Muscle layer of duodenum (tissue), 2 donors: ENCODE results near the gene PHF12.

ENCODE experiments used
- H3K27ac ChIP-seq: one replicate; pipeline ENCODE4 v1.7.0; 2013; ENCODE audit warnings: mild to moderate bottlenecking, low read length
- H3K27me3 ChIP-seq: one replicate; pipeline ENCODE4 v1.7.0; 2013; ENCODE audit warnings: low read depth, mild to moderate bottlenecking, control low read depth, low read length
- H3K36me3 ChIP-seq, 2 donors: one replicate each; pipeline ENCODE4 v1.7.0; 2013; ENCODE audit warnings: low read length in 2 of 2, control low read depth in 1 of 2, mild to moderate bottlenecking in 1 of 2; ENCODE audit not compliant: insufficient read depth in 2 of 2, control insufficient read depth in 1 of 2
- H3K4me1 ChIP-seq, 2 donors: one replicate each; pipeline ENCODE4 v1.7.0; 2013; ENCODE audit warnings: low read length in 2 of 2, mild to moderate bottlenecking in 2 of 2, control low read depth in 1 of 2, moderate library complexity in 1 of 2; ENCODE audit not compliant: insufficient read depth in 2 of 2, control insufficient read depth in 1 of 2
- H3K4me3 ChIP-seq, 2 donors: one replicate each; pipeline ENCODE4 v1.7.0; 2013; ENCODE audit warnings: low read length in 2 of 2, low read depth in 1 of 2, mild to moderate bottlenecking in 1 of 2
- H3K9me3 ChIP-seq, 2 donors: one replicate each; pipeline ENCODE4 v1.7.0; 2013; ENCODE audit warnings: low read length in 2 of 2, control low read depth in 1 of 2, mild to moderate bottlenecking in 1 of 2; ENCODE audit not compliant: control insufficient read depth in 1 of 2
- donor health status: healthy.

The PHF12 gene

DNA sequence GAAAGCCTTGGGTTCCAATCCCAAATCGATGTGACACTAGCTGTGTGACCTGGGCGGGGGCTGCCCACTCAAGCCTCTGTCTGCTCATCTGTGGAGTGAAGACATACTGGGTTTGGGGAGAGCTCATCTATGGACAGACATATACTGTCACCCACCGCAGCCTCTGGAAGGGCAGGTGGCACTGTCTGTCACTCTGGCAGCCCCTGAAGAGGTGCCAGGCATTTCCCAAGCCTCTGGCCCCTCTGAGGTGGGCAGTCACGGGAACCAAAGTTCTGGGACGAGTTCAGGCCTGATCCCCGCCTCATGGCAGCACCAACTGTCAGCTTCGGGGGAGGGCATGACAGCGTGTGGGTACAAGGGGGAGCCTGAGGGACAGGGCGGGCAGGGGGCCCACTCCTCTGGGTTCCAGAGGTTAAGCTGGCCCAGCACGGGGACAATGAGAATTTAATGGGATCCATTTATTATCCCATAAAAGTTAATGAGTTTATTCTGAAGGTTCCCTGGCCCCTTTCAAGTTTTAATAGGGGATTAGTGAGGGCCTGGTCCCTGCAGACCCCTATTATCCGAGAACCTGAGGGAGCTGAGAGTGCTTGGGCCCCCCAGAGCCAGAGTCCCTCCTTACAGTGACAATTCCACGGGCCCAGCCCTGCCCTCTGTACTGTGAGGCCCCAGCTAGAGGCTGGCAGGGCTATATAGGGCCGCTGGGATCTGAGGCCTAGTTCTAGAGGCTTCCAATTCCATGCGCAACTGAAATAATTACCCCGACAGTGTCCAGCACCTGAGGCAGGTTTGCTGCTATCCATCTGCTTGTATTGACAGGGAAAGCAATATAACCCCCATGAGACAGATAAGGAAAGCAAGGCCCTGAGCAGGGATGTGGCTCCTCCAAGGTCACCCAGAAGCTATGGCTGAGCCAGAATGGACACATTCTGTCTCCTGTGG lies 35.7 kb upstream of the PHF12 start:
- no peak overlapping the region for H3K4me3 ChIP-seq
- no peaks in the 10 kb centered on the region for H3K27me3 ChIP-seq
- H3K36me3 ChIP-seq = no peaks in the 10 kb centered on the region
- no peak overlapping the region for H3K27ac ChIP-seq
- H3K4me1 ChIP-seq = no peaks in the 10 kb centered on the region
- H3K9me3 ChIP-seq = no peaks in the 10 kb centered on the region

GRCh38 chr17:28985950-28986713 lies 34.8 kb upstream of the PHF12 start:
- Histone ChIP-seq H3K36me3 (no peaks in the 10 kb centered on the region), H3K27me3 (no peaks in the 10 kb centered on the region), H3K4me3 (no peak overlapping the region), H3K27ac (no peak overlapping the region), H3K4me1 (no peaks in the 10 kb centered on the region), H3K9me3 (no peaks in the 10 kb centered on the region)

GRCh38 chr17:28983286-28984230 lies 32.2 kb upstream of the PHF12 start:
- no peaks in the 10 kb centered on the region for H3K9me3 ChIP-seq
- no peaks in the 10 kb centered on the region for H3K27me3 ChIP-seq
- no peak overlapping the region for H3K4me3 ChIP-seq
- H3K36me3 ChIP-seq = no peaks in the 10 kb centered on the region
- no peak overlapping the region for H3K27ac ChIP-seq
- H3K4me1 ChIP-seq = no peaks in the 10 kb centered on the region

DNA sequence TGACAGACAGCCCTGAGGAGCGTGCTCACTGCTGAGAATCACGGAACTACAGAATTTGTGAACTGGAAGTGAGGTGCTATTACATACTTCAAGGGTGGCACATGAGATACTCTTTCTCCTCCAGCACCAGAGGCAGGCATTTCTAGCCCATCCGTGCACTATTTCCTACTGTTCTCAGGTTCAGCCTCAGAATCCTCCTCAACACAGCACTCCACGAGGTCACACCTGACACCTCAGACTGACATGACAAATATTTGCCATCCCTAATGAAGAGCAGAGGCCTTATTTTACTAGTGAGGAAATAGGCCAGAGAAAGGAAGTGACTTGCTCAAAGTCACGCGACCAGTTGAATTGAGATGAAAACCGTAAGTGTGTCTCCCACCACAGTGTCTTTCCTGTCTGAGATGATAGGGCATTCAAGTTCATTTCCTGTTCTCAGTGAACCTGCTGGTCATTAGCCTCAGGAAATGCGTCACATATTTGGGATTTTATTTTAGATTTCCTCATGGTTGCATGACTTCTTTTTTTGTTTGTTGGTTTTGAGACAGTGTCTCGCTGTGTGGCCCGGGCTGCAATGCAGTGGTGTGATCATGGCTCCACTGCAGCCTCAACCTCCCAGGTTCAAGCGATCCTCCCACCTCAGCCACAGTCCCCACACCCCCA lies 30.9 kb upstream of the PHF12 start:
- Histone ChIP-seq H3K4me3 (no peak overlapping the region), H3K36me3 (no peaks in the 10 kb centered on the region), H3K27me3 (no peaks in the 10 kb centered on the region), H3K9me3 (no peaks in the 10 kb centered on the region), H3K4me1 (no peaks in the 10 kb centered on the region), H3K27ac (no peak overlapping the region)

GRCh38 chr17:28978356-28978964 lies 27.1 kb upstream of the PHF12 start:
- no peaks in the 10 kb centered on the region for H3K27me3 ChIP-seq
- no peak overlapping the region for H3K4me3 ChIP-seq
- H3K4me1 ChIP-seq = peaks cover 0 to 3% of the 10 kb centered on the region in 2 donors
- H3K27ac ChIP-seq = no peak overlapping the region
- H3K9me3 ChIP-seq = no peaks in the 10 kb centered on the region
- H3K36me3 ChIP-seq = no peaks in the 10 kb centered on the region

DNA sequence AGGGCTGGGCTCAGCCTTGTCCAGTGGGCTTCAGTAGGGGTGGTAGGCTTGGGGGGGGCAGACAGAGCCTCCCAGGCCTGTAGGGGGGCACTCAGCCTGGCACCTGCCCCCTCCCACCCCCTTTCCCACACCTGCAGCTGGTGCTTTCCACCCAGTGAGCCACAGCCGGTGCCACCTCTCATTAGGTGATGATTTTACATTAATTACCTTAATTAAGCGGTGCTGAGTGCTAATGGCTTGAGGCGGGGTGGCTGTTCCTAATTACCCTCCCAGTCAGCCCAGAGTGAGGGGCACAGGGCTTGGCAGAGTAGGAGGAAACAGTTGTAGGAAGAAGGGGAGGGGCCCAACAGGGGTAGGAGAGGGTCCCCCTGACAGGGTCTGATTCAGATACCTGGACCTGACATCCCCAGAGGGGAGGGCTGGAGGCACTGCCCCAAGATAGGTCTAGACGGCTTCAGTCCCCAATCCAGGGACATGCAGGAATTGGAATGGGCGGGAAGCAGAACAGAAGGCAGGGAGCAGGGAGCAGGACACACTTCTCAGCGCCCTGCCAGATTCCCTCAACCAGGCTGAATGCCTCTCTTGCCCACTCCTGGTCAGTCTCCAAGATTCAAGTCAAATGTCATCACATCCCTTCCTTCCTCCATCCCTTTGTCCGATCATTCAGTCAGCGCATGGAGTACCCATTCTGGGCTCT lies 26.5 kb upstream of the PHF12 start:
- no peaks in the 10 kb centered on the region for H3K27me3 ChIP-seq
- peaks cover 0 to 7% of the 10 kb centered on the region in 2 donors for H3K4me1 ChIP-seq

GRCh38 chr17:28975646-28976045 lies 24.3 kb upstream of the PHF12 start:
- no peaks in the 10 kb centered on the region for H3K27me3 ChIP-seq
- H3K36me3 ChIP-seq = no peaks in the 10 kb centered on the region
- no peaks in the 10 kb centered on the region for H3K9me3 ChIP-seq
- H3K27ac ChIP-seq = no peak overlapping the region
- H3K4me3 ChIP-seq = no peak overlapping the region
- peaks cover 0 to 11% of the 10 kb centered on the region in 2 donors for H3K4me1 ChIP-seq

More for the DNA sequence above, 26.5 kb upstream of the PHF12 start:
- H3K4me3 ChIP-seq = no peak overlapping the region
- no peaks in the 10 kb centered on the region for H3K36me3 ChIP-seq
- H3K27ac ChIP-seq = no peak overlapping the region
- no peaks in the 10 kb centered on the region for H3K9me3 ChIP-seq

DNA sequence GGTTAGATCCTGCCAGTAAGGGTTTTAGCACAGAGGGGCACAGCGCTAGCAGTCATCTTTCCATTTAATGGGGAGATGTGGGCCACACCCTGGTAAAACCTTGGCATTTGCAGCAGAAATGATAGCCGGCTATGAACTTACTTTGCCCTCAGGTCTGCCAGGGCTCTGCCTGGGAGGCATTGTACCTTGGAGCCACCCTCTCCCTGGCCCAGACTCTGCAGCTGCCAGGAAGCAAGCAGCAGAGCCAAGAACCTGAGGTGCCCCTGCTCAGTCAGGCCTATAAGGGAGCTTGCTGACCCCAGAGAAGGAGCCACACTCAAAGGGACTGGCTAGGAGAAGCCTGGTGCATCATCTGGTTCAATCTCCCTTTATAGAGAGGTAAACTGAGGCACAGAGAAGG lies 23.7 kb upstream of the PHF12 start:
- no peaks in the 10 kb centered on the region for H3K27me3 ChIP-seq
- no peak overlapping the region for H3K27ac ChIP-seq
- no peaks in the 10 kb centered on the region for H3K9me3 ChIP-seq
- no peaks in the 10 kb centered on the region for H3K36me3 ChIP-seq
- no peak overlapping the region for H3K4me3 ChIP-seq
- peaks cover 0 to 14% of the 10 kb centered on the region in 2 donors for H3K4me1 ChIP-seq

DNA sequence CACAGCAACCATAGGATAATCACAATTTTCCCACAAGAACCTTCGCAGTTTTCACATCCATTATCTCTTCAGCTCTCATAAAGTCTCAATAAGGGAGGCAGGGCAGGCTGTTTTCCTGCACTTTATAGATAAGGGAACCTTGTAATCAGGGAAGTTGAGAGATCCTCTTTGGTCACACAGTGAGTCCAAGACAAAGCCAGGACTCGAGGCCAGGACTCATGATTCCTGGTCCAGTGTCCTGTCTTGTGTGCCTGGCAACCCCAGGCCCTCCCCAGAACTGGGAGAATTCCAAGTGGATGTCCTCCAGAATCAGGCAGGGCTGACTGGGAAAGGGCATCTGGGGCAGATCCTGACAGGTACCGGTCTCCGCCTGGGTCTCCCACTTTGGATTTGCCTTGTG lies 23.1 kb upstream of the PHF12 start:
- H3K36me3 ChIP-seq = no peaks in the 10 kb centered on the region
- H3K9me3 ChIP-seq = no peaks in the 10 kb centered on the region
- no peaks in the 10 kb centered on the region for H3K27me3 ChIP-seq
- no peak overlapping the region for H3K27ac ChIP-seq
- peaks cover 0 to 14% of the 10 kb centered on the region in 2 donors for H3K4me1 ChIP-seq
- no peak overlapping the region for H3K4me3 ChIP-seq

GRCh38 chr17:28973425-28973824 lies 22.1 kb upstream of the PHF12 start:
- Histone ChIP-seq H3K27ac (no peak overlapping the region), H3K27me3 (no peaks in the 10 kb centered on the region), H3K4me1 (peaks cover 0 to 14% of the 10 kb centered on the region in 2 donors), H3K9me3 (no peaks in the 10 kb centered on the region), H3K36me3 (no peaks in the 10 kb centered on the region), H3K4me3 (no peak overlapping the region)
